GM12873 (cell line): ENCODE measurements around the gene DPH2.

Source experiments
- CTCF ChIP-seq: IDR thresholded peaks from 2 replicates; pipeline ENCODE4 v1.5.1; 2012; ENCODE audit warnings: low read depth, mild to moderate bottlenecking, moderate library complexity, low read length, control low read depth; ENCODE audit not compliant: insufficient read depth; ENCODE audit errors: missing control alignments

Gene DPH2

GRCh38 chr1:44013949-44014348 is 44.1 kb downstream of the DPH2 start:
- TF ChIP-seq CTCF: no peak

- no peak for TF ChIP-seq CTCF
Observed at GRCh38 chr1:44014365-44015104, 44.7 kb downstream of the DPH2 start.

- no peak for TF ChIP-seq CTCF
Observed at GRCh38 chr1:44015206-44015605, 45.4 kb downstream of the DPH2 start.

- TF ChIP-seq CTCF: no peak
Observed at GRCh38 chr1:44016041-44016889, 46.5 kb downstream of the DPH2 start.

- TF ChIP-seq CTCF: no peak
Observed at GRCh38 chr1:44016890-44017400, 47.1 kb downstream of the DPH2 start.

- no peak for TF ChIP-seq CTCF
Observed at GRCh38 chr1:44019466-44019948, 49.7 kb downstream of the DPH2 start.

- no peak for TF ChIP-seq CTCF
Observed at GRCh38 chr1:44020464-44020863, 50.7 kb downstream of the DPH2 start.
